GM12878 (cell line): Measurements from ENCODE around the gene KPNA1. TPM values are rescaled to one million over a fixed set of nuclear protein-coding genes. Genes with fewer than 3 reads are reported as not detected.

ENCODE experiments used
- BCL3 ChIP-seq: IDR thresholded peaks from 2 replicates; pipeline ENCODE4 v1.6.1; 2011; ENCODE audit warnings: borderline replicate concordance, low read depth, mild to moderate bottlenecking, moderate library complexity, low read length; ENCODE audit not compliant: insufficient read depth, poor library complexity, severe bottlenecking
- CUX1 ChIP-seq: IDR thresholded peaks from 2 replicates; pipeline ENCODE4 v1.6.1; 2012; ENCODE audit warnings: improper control_type of control experiment, low read depth, low read length; ENCODE audit not compliant: insufficient replicate concordance
- HDGF ChIP-seq: fragments of 450-650 bp; IDR thresholded peaks from 2 replicates; pipeline ENCODE4 v1.6.1; 2016; ENCODE audit warnings: antibody characterized with exemption
- RFX5 ChIP-seq: IDR thresholded peaks from 2 replicates; pipeline ENCODE4 v1.6.1; 2011; ENCODE audit warnings: low read depth, low read length, improper control_type of control experiment
- RUNX3 ChIP-seq: IDR thresholded peaks from 2 replicates; pipeline ENCODE4 v1.6.1; 2012; ENCODE audit warnings: low read length, inconsistent platforms
- SREBF2 ChIP-seq: IDR thresholded peaks from 2 replicates; pipeline ENCODE4 v1.6.1; 2012; ENCODE audit warnings: mild to moderate bottlenecking, low read length
- ZBTB33 ChIP-seq: fragments of 450-650 bp; IDR thresholded peaks from 2 replicates; pipeline ENCODE4 v1.6.1; 2017; ENCODE audit warnings: mild to moderate bottlenecking
- polyA plus RNA-seq, 11 experiments: library from polyadenylated mRNA; depleted of rRNA in 4 of 11; unstranded in 6 of 11; stranded (reverse) in 5 of 11; fragments of >200 nt; fragmentation: Nextera tagmentation in 4 of 11; fragmentation: Illumina TruSeq in 1 of 11; extraction: Ambion mirVana in 4 of 11; extraction: Trizol in 1 of 11; gene quantifications; 1 replicate in 1 of 11; 2 replicates in 10 of 11; pipeline versions ENCODE4 v1.2.1 to v1.2.3, GENCODE V29; 2011 to 2016; ENCODE audit warnings: inconsistent platforms in 2 of 11, missing spikeins in 2 of 11, low read depth in 1 of 11
- total RNA-seq, 4 experiments: library from RNA; depleted of rRNA in 3 of 4; stranded (reverse); fragments of >200 nt in 3 of 4; fragmentation: Illumina TruSeq in 1 of 4; extraction: Trizol in 1 of 4; gene quantifications; 2 replicates each; pipeline versions ENCODE4 v1.2.1 to v1.2.3, GENCODE V29; 2013 to 2021

KPNA1 gene
- total and polyA plus RNA-seq, 10 of the 15 experiments (the other 5 are each of a cell fraction or from before 2014, with no cell fraction given): 8.5 to 52.7 (median 41.0) TPM

DNA sequence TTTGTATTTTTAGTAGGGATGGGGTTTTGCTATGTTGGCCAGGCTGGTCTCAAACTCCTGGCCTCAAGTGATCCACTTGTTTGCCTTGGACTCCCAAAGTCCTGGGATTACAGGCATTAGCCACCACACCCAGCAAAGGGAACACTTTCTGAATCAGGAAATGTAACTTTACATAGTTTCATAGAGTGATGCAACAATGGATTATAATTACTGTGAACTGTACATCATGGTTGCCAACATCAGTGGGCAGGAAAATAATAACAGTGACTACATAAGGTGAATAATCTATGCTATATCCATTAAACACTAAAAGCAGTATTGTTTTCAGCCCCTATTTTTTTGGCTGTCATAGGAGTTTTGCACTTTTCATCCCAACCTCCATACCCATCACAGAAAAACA, 5.0 kb upstream of the KPNA1 start (continued):
- TF ChIP-seq RUNX3 (no peak), SREBF2 (no peak), CUX1 (no peak), HDGF (no peak), BCL3 (no peak), RFX5 (no peak), ZBTB33 (no peak)
